ENCODE measurements around the gene MAP1LC3B2.

DNA sequence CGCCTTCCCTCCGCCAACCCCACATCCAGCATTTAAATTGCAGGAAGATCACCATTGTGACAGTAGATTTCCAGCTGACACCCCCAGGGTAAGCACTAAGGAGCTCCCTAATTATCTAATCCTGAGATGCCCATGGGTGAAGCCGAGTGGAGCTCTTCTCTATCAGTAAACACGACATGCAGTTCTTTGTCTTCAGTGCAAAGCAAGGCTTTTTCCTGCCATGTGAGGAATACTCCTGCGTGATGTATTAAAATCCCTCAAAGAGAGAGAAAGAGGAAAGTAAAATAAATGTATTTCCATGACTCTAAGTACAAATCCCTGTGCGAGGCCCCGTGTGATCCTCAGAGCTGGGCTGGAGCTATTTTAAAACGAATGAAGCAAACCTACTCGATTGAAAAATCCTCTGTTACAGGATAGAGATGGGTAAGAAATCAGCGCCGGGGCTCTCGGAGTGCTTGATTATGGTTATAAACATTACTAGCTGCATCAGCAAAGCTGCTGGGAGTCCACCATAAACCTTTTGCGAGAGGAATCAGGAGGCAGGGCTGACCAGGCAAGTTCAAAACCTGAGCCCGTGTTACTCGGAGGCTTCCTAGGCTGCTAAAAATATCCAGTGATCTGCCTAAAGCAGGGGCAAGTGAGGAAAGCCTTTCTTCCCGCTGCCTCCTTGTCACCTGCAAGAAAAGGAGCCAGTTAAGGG, 61.5 kb downstream of the MAP1LC3B2 start:
- TF ChIP-seq POLR2AphosphoS5 (IDR thresholded peaks at IDR 0.05; ENCODE audit: low read depth, low read length) = no peak
- TF ChIP-seq SIN3A (IDR thresholded peaks at IDR 0.05; ENCODE audit: borderline replicate concordance, insufficient read depth, low read length) = no peak
- TF ChIP-seq TAF1 (IDR thresholded peaks at IDR 0.05; ENCODE audit: borderline replicate concordance, insufficient read depth, low read length) = no peak
